HG03565 (cell line): ENCODE measurements around the gene SERTAD4.
"Not testable (repeated sequence)": the region's sequence is repeated elsewhere in the genome, so short reads cannot be mapped to it uniquely, and the experiment has no call there.

Experiments
- ATAC-seq: cut with Tn5 transposase; IDR thresholded peaks from one replicate; pipeline ENCODE4 v1.9.1; 2021; ENCODE audit warnings: mild to moderate bottlenecking, moderate library complexity; ENCODE audit not compliant: unreplicated experiment

The SERTAD4 gene

GRCh38 chr1:210232511-210233215 is at the start of gene SERTAD4:
Gene SERTAD4 (plus strand): TSS chr1:210232796. CDS start chr1:210237961, 5,165 bp downstream.
- ATAC-seq = no peak

GRCh38 chr1:210185063-210185462 is 47.5 kb upstream of the SERTAD4 start:
- no peak for ATAC-seq

- not testable (repeated sequence) for ATAC-seq
Observed at GRCh38 chr1:210187849-210188606, 44.6 kb upstream of the SERTAD4 start.

GRCh38 chr1:210189426-210189825 is 43.2 kb upstream of the SERTAD4 start:
- no peak for ATAC-seq

- no peak for ATAC-seq
Observed at GRCh38 chr1:210195635-210196160, 36.9 kb upstream of the SERTAD4 start.

GRCh38 chr1:210196266-210196665 is 36.3 kb upstream of the SERTAD4 start:
- ATAC-seq = not testable (repeated sequence)

- ATAC-seq = no peak
Observed at GRCh38 chr1:210198840-210199239, 33.8 kb upstream of the SERTAD4 start.

GRCh38 chr1:210200124-210200736 is 32.4 kb upstream of the SERTAD4 start:
- ATAC-seq = no peak

- ATAC-seq = no peak
Observed at GRCh38 chr1:210201681-210202080, 30.9 kb upstream of the SERTAD4 start.

- ATAC-seq = no peak
Observed at GRCh38 chr1:210207597-210208450, 24.8 kb upstream of the SERTAD4 start.

GRCh38 chr1:210213335-210213734 is 19.3 kb upstream of the SERTAD4 start:
- no peak for ATAC-seq

GRCh38 chr1:210214573-210215409 is 17.8 kb upstream of the SERTAD4 start:
- no peak for ATAC-seq

GRCh38 chr1:210217482-210217881 is 15.1 kb upstream of the SERTAD4 start:
- no peak for ATAC-seq

- no peak for ATAC-seq
Observed at GRCh38 chr1:210218047-210218446, 14.5 kb upstream of the SERTAD4 start.

- ATAC-seq = no peak
Observed at GRCh38 chr1:210222340-210223006, 10.1 kb upstream of the SERTAD4 start.

- ATAC-seq = no peak
Observed at GRCh38 chr1:210223226-210223904, 9.2 kb upstream of the SERTAD4 start.

- no peak for ATAC-seq
Observed at GRCh38 chr1:210228158-210228557, 4.4 kb upstream of the SERTAD4 start.

GRCh38 chr1:210230149-210230695 is 2.4 kb upstream of the SERTAD4 start:
- no peak for ATAC-seq
